GM12875 (cell line): ENCODE results near the gene DOCK10.
A peak's percentile ranks its signal among the peaks of the same experiment; 100 is the strongest.

ENCODE experiments used
- H3K4me3 ChIP-seq: one replicate; pipeline ENCODE4 v1.5.1; 2011; ENCODE audit warnings: low read depth, low read length, control low read depth
- CTCF ChIP-seq: IDR thresholded peaks from 2 replicates; pipeline ENCODE4 v1.5.1; 2011; ENCODE audit warnings: low read depth, mild to moderate bottlenecking, control low read depth, inconsistent platforms, low read length, moderate library complexity, borderline replicate concordance; ENCODE audit not compliant: insufficient read depth

The DOCK10 gene

GRCh38 chr2:225013425-225014365, 28.6 kb downstream of the DOCK10 start:
- H3K4me3 ChIP-seq = no peak overlapping the region
- no peak for TF ChIP-seq CTCF

- no peak overlapping the region for H3K4me3 ChIP-seq
- TF ChIP-seq CTCF = no peak
Observed at GRCh38 chr2:225011585-225011984, 30.7 kb downstream of the DOCK10 start.

- TF ChIP-seq CTCF = no peak
- H3K4me3 ChIP-seq = no peak overlapping the region
Observed at GRCh38 chr2:225010804-225011203, 31.5 kb downstream of the DOCK10 start.

- no peak overlapping the region for H3K4me3 ChIP-seq
- TF ChIP-seq CTCF = no peak
Observed at GRCh38 chr2:225009768-225010167, 32.5 kb downstream of the DOCK10 start.

- peak; percentile 50; the same call in 1 of the 2 replicates for TF ChIP-seq CTCF
- no peak overlapping the region for H3K4me3 ChIP-seq
Observed at GRCh38 chr2:225008935-225009334, 33.3 kb downstream of the DOCK10 start.

- no peak for TF ChIP-seq CTCF
- H3K4me3 ChIP-seq = no peak overlapping the region
Observed at GRCh38 chr2:225008179-225008856, 34.0 kb downstream of the DOCK10 start.
